T47D (cell line): ENCODE results near the gene TMEM258.

Experiments used
- DNase-seq, 2 experiments: peaks; one replicate each; pipeline versions ENCODE4 v3.0.0 to v3.0.0-alpha.2; 2011 to 2012; ENCODE audit warnings: low read depth in 1 of 2, low spot score in 1 of 2
- JUND ChIP-seq: IDR thresholded peaks from 2 replicates; pipeline ENCODE4 v1.6.1; 2012; ENCODE audit warnings: low read depth
- in situ Hi-C: cut with HindIII; loops from 2 replicates; pipeline ENCODE4 v1.10.0; 2016; ENCODE audit warnings: low sequenced_read_pairs, low pct_unique_long_range_greater_than_20kb

The TMEM258 gene

DNA sequence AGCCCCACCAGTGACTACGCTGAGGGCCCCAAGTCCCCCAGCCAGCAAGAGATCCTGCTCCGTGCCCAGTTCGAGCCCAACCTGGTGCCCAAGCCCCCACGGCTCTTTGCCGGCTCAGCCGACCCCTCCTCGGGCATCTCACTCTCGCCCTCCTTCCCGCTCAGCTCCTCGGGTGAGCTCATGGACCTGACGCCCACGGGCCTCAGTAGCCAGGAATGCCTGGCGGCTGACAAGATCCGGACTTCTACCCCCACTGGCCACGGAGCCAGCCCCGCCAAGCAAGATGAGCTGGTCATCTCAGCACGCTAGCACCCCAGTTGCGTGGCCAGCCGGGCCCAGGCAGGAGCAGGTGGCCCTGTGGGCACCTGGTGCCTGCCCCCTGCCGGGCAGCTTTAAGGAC lies 48.2 kb downstream of the TMEM258 start:
- DNase-seq: no peak
- in situ Hi-C loops: no loop called here

DNA sequence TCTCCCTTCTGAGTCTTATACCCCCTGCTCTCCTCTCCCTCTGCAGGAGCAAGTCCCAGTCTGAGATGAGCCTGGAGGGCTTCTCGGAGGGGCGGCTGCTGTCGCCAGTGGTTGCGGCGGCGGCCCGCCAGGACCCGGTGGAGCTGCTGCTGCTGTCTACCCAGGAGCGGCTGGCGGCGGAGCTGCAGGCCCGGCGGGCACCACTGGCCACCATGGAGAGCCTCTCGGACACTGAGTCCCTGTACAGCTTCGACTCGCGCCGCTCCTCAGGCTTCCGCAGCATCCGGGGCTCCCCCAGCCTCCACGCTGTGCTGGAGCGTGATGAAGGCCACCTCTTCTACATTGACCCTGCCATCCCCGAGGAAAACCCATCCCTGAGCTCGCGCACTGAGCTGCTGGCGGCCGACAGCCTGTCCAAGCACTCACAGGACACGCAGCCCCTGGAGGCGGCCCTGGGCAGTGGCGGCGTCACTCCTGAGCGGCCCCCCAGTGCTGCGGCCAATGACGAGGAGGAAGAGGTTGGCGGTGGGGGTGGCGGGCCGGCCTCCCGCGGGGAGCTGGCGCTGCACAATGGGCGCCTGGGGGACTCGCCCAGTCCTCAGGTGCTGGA lies 48.8 kb downstream of the TMEM258 start:
- in situ Hi-C loops: no loop called here
- DNase-seq: no peak
- no peak for TF ChIP-seq JUND

More for the DNA sequence above, 48.2 kb downstream of the TMEM258 start:
- TF ChIP-seq JUND: no peak

DNA sequence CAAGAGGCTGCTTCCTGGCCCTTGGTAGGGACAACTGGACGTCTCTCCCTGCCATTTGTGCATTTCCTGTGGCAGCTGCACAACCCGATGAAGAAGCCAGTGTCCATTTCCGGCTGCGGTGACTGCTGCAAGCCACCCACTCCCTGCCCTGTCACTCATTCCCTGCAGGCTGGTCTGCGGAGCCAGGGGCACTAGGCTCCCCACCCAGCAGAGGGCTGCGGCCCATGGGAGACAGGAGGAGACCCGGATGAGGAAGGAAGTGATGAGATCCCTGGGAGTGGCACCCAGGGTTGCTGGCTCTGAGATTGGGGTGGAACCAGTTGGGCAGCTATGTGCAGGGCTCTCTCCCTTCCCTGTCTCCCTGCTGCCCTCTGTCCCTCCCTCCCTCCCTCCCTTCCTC lies 50.0 kb downstream of the TMEM258 start:
- in situ Hi-C loops: no loop called here
- no peak for TF ChIP-seq JUND
- DNase-seq: peak in 1 of 2 experiments; percentile 48

DNA sequence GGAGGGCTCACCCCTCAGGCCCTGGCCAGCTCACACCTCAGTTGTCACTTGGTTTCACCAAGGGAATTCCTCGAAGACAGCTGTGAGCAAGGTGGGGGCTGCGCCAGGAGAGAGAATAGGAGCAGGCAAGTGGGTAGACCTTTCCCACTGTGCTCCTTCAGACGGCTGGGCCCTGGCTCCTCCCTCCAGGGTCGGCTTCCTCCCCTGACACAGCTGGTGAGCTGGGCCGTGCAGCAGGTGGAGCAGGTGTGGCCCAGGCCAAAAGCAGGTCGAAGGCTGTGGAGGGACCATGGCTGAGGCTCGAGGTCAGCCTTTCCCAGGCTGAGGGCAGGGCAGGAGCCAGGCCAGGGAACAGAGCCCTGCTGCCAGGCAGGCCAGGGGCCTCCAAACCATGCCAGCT lies 52.4 kb downstream of the TMEM258 start:
- in situ Hi-C loops: no loop called here
- no peak for TF ChIP-seq JUND
- no peak for DNase-seq

DNA sequence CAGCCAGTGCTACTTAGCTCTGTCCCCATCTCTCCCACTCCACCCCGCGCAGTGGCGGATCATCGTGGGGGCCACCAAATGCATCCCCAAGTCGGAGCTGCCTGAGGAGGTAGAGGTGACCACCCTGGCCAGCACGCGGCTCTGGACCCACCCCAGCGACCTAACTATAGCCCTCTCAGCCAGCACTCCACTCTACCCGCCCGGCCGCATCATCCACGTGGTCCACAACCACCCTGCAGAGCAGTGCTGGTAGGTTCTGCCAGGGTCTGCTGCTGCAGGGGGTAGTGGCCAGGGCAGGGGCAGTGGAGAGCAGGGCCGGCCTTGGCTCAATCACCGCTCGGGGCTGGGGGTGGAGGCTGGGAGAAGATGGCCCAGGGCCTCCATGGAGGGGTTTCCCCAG lies 53.0 kb downstream of the TMEM258 start:
- no peak for TF ChIP-seq JUND
- DNase-seq: no peak
- in situ Hi-C loops: no loop called here
